ENCODE measurements around the gene OR11L1.

DNA sequence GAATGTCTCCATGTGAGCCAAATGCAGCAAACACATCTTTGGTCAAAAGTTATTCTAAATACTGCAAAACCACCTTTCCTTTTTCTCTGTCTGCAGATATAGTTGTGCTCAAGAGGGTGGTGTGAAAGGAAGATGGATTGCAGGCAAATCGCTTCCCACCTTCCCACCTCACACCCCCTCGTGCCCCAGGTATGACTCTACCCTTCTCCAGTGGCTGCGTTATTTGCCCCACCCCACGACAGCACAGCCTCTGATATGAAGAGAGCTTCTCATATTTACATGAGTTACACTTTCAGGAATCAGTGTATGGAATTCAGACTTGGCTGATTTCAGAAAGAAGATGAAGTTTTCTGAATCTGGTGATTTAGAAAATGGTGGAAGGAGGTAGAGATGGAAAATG lies 21.1 kb upstream of the OR11L1 start:
- TF ChIP-seq, protein P1, sequence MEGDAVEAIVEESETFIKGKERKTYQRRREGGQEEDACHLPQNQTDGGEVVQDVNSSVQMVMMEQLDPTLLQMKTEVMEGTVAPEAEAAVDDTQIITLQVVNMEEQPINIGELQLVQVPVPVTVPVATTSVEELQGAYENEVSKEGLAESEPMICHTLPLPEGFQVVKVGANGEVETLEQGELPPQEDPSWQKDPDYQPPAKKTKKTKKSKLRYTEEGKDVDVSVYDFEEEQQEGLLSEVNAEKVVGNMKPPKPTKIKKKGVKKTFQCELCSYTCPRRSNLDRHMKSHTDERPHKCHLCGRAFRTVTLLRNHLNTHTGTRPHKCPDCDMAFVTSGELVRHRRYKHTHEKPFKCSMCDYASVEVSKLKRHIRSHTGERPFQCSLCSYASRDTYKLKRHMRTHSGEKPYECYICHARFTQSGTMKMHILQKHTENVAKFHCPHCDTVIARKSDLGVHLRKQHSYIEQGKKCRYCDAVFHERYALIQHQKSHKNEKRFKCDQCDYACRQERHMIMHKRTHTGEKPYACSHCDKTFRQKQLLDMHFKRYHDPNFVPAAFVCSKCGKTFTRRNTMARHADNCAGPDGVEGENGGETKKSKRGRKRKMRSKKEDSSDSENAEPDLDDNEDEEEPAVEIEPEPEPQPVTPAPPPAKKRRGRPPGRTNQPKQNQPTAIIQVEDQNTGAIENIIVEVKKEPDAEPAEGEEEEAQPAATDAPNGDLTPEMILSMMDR (IDR thresholded peaks at IDR 0.05), result no peak
- TF ChIP-seq POLR2A (IDR thresholded peaks at IDR 0.05), result no peak

All from Peyer's patch (tissue), 4 donors.